HUES6 (cell line): Measurements from ENCODE around the gene GRID1.

Source experiments
- H3K27ac ChIP-seq: 2 replicates; pipeline ENCODE4 v1.7.0; 2013; ENCODE audit warnings: low read depth, mild to moderate bottlenecking, low read length, inconsistent platforms
- H3K27me3 ChIP-seq: 2 replicates; pipeline ENCODE4 v1.6.1; 2013; ENCODE audit warnings: low read length; ENCODE audit not compliant: control insufficient read depth, insufficient read depth
- H3K36me3 ChIP-seq: 2 replicates; pipeline ENCODE4 v1.6.1; 2013; ENCODE audit warnings: low read length; ENCODE audit not compliant: control insufficient read depth, insufficient read depth
- H3K4me1 ChIP-seq: 2 replicates; pipeline ENCODE4 v1.6.1; 2013; ENCODE audit warnings: low read length; ENCODE audit not compliant: control insufficient read depth, insufficient read depth
- H3K4me3 ChIP-seq: 2 replicates; pipeline ENCODE4 v1.5.1; 2013; ENCODE audit warnings: low read depth, low read length
- H3K9ac ChIP-seq: one replicate; pipeline ENCODE4 v1.6.1; 2013; ENCODE audit warnings: mild to moderate bottlenecking, low read length
- H3K9me3 ChIP-seq: 2 replicates; pipeline ENCODE4 v1.6.1; 2013; ENCODE audit warnings: low read depth, low read length; ENCODE audit not compliant: control insufficient read depth, insufficient read depth

Gene GRID1

DNA sequence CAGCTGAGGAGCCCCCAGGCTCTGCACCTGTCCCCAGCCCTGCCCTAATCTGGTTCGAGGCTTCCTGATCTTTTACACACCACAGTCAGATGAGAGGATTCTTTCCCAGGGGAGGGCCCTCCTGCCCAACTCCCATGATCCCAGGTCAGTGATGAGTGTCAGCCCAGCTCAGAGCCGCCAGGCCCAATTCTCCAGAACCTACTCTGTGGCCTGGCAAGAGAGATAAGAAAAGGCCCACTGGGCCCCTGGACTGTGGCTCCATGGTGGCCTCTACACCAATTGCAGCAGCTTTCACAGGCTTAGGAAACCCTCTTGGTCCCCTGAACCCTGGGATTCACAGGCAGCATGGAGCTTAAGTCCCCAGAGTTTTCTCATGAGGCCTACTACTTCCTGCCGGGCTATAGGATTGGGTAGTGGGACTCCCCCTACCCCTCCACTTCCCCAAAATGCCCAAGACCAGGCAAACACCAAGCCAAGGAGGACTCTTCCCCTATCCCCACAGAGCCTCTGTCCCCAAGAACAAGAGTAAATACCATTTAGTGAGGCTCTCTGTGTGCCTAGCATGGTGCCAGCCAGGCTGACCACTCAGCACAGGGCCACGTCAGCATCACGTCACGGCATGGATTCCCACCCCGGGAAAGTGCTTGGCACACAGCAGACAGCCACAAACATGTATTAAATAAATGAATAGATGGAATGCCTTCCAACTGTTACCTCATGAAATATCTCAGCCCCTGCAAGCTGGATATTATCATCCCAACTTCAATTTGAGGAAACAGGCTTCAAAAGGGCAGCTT is 100.0 kb downstream of the GRID1 start:
- H3K27ac ChIP-seq, result no peak overlapping the region
- H3K9ac ChIP-seq, result no peak overlapping the region
- H3K4me1 ChIP-seq, result peaks cover 11% of the 10 kb centered on the region
- H3K9me3 ChIP-seq, result peaks cover 7% of the 10 kb centered on the region; the same call in 1 of the 2 replicates
- no peaks in the 10 kb centered on the region for H3K36me3 ChIP-seq
- H3K27me3 ChIP-seq, result no peaks in the 10 kb centered on the region
- no peak overlapping the region for H3K4me3 ChIP-seq

DNA sequence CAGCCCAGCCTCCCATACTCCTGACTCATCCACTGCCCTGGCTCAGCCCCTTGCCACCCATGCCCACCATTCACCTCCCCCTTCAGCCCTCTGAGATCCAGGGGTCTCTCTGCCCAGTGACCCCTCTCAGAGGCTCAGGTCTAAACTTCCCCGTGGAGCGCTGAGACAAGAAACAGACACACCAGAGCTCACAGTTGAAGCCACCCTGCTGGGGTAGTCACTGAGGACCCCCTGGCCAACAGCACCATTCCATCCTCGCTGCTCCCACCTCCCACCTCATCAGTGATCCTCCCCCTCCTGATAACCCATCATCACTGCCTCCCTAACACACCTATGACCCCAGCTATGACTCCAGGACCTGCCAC is 100.7 kb downstream of the GRID1 start:
- Histone ChIP-seq H3K9me3 (no peaks in the 10 kb centered on the region), H3K4me1 (peaks cover 13% of the 10 kb centered on the region), H3K4me3 (no peak overlapping the region), H3K27me3 (no peaks in the 10 kb centered on the region), H3K36me3 (no peaks in the 10 kb centered on the region), H3K27ac (no peak overlapping the region), H3K9ac (no peak overlapping the region)

DNA sequence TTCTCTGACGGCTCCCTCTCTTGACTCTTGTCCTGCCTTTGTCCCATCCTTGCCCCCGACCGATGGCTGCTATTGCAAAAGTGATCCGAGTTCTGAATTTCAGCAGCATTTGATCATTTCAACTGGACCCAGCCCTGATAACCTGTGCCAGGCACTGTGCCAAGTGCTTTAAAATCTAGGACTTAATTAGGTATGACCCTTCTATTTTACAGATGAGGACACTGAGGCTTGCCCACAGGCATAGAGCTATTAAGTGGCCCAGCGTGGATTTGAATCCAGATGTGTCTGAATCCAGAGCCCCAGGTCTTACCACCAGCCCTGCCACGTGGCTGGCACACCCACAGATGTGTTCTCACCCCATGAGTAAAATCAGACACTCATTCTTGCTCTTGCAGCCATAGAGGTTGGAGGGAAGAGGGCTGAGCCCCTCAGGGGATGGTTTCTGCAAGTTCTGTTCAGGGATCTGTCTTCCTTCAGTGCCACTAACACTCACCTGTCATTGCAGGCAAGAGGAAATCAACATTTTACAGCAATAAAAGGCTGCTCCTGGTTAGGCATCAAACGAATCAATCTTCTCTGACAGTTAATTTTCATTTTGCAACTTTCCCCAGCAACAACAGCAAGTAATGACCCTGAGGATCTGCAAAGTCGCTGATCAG is 101.2 kb downstream of the GRID1 start:
- Histone ChIP-seq H3K9ac (no peak overlapping the region), H3K36me3 (no peaks in the 10 kb centered on the region), H3K27me3 (no peaks in the 10 kb centered on the region), H3K4me3 (no peak overlapping the region), H3K4me1 (peaks cover 18% of the 10 kb centered on the region), H3K9me3 (no peaks in the 10 kb centered on the region), H3K27ac (no peak overlapping the region)

DNA sequence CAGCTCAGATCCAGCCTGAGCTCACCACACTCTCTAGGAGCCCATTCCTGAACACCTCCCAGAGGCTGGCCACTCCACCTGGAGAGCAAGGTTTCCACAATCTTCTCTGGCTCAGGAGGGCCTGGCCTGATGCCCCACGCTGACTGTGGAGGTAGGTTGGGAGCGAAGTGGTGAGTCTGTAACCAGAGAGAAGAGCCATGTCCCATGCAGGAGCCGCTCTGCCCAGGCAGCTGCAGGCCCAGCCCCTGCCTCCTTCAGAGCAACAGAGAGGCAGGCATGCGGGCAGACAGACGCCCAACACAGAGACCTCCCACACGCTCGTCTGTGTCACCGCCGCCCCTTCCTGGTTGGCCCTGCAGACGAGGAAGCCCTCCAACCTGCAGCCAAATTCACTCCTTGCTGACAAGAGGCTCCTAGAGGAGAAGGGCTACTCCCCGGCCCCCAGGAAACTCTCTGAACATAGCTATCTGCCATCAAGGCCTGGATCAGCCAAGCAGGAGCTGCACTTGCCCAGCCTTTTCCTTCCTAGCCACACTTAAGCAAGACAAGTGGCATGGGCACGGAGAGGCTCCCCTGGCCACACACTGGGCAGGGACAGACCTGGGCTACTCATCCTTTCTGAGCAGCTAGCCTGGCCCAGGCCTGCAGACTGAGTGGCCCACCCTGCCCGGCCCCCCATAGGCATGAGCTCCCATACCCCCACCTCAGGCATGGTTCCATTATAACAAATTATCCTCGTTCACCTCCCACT is 101.9 kb downstream of the GRID1 start:
- Histone ChIP-seq H3K4me1 (peaks cover 18% of the 10 kb centered on the region), H3K9ac (no peak overlapping the region), H3K36me3 (no peaks in the 10 kb centered on the region), H3K27me3 (no peaks in the 10 kb centered on the region), H3K4me3 (no peak overlapping the region), H3K27ac (no peak overlapping the region), H3K9me3 (no peaks in the 10 kb centered on the region)

DNA sequence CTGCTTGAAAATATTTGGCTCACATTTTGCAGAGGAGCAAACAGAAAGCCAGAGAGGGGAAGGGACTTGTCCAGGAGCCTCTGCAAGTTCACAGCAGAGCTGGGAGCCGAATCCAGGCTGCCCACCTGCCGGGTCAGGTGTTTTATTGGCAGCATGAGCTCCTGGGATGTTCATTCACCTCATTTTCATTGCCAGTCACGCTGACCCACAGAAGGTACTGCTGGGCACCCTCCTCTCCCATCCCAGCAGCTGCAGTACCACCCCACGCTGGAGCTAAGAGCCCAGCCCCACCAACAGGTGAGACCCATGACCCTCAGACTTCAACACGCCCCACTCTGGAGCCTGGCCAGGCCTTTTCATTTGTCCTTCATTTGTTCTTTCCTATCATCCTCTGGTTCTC is 102.7 kb downstream of the GRID1 start:
- Histone ChIP-seq H3K4me1 (peaks cover 18% of the 10 kb centered on the region), H3K4me3 (no peak overlapping the region)

DNA sequence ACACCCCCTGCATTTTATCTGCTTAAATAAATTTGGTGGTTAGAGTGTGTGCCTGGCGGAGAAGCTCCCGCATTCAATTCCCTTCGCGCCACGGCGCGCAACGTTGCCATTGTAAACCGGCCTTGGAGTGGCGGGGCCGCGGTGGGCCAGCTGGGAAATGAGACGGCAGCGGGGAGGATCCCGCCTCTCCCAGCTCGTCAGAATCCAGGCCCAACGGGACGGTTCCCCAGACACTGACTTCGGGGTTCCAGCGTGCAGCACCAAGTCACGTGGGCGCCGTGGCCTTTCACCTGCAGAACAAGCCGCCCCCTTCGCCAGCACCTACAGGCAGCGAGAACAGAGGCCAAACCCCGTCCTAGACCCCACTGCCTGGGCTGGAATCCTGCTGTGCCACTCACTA is 103.4 kb downstream of the GRID1 start:
- Histone ChIP-seq H3K4me1 (peaks cover 18% of the 10 kb centered on the region), H3K36me3 (no peaks in the 10 kb centered on the region), H3K27ac (no peak overlapping the region)

More for the DNA sequence above, 102.7 kb downstream of the GRID1 start:
- no peaks in the 10 kb centered on the region for H3K27me3 ChIP-seq
- H3K9me3 ChIP-seq, result no peaks in the 10 kb centered on the region
- no peaks in the 10 kb centered on the region for H3K36me3 ChIP-seq
- H3K9ac ChIP-seq, result no peak overlapping the region
- no peak overlapping the region for H3K27ac ChIP-seq

DNA sequence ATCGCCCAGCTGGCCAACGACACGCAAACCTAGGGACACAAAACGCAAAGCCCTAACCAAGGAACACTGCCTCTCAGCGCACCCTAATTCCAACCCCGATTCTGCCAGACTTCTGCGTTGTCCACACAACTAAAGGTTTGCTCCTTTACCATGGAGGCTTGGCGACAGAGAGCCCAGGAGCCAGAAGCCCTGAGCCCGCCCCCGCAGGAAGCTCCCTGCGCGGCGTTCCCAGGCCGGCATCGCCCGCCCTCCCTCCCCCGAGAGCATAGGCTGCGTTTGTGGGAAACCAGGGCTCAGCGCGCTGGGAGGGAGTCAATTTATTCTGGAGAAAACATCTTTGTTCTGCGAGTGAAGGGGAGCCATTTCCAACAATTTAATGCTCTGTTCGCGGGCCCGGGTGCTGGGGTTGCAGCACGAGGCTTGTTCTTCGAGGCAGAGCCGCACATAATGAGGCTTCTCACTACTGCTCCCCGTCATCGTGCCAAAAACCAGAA is 103.9 kb downstream of the GRID1 start:
- H3K4me1 ChIP-seq, result peaks cover 18% of the 10 kb centered on the region
- no peak overlapping the region for H3K4me3 ChIP-seq
- H3K9ac ChIP-seq, result no peak overlapping the region

More for the DNA sequence above, 103.4 kb downstream of the GRID1 start:
- no peak overlapping the region for H3K9ac ChIP-seq
- no peaks in the 10 kb centered on the region for H3K9me3 ChIP-seq
- H3K4me3 ChIP-seq, result no peak overlapping the region
- H3K27me3 ChIP-seq, result no peaks in the 10 kb centered on the region

DNA sequence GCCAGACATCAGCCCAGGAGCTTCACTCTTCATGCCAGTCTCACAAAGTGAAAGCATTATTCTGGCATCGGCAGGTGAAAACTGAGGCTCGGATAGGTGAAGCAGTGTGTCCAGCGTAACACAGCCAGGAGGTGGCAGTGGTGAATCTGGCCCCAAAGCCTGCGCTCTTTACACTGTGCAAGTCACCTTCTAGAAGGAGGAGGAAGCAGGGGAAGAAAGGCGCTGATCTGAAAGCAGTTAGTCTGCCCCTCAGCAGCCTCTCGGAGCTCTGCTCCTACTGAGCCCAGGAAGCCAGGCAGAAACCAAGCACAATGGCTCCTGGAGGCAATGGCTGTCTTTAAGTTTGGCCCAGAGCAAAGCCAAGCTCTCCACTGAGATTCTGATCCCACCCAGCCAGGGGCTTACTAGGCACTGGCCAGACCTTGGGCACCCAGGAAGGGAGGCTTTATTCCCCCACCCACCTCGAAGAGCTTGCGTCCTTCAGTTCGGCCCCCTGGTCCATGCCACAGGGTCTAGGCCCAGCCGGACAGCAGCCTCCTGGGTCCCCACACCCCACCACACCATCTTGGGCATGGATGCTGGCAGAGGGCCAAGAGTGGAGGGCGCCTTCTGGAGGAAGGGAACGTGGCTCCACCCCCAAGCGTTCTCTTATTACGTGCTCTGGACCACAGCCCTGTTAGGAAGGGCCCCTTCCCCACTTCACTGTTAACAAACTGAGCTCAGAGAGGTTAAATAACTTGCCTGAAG is 104.5 kb downstream of the GRID1 start:
- H3K4me1 ChIP-seq, result peaks cover 18% of the 10 kb centered on the region
- no peaks in the 10 kb centered on the region for H3K36me3 ChIP-seq
- H3K9ac ChIP-seq, result no peak overlapping the region
- no peak overlapping the region for H3K27ac ChIP-seq
- H3K9me3 ChIP-seq, result no peaks in the 10 kb centered on the region
- no peak overlapping the region for H3K4me3 ChIP-seq
- no peaks in the 10 kb centered on the region for H3K27me3 ChIP-seq

More for the DNA sequence above, 103.9 kb downstream of the GRID1 start:
- Histone ChIP-seq H3K36me3 (no peaks in the 10 kb centered on the region), H3K27me3 (no peaks in the 10 kb centered on the region), H3K27ac (no peak overlapping the region), H3K9me3 (no peaks in the 10 kb centered on the region)

DNA sequence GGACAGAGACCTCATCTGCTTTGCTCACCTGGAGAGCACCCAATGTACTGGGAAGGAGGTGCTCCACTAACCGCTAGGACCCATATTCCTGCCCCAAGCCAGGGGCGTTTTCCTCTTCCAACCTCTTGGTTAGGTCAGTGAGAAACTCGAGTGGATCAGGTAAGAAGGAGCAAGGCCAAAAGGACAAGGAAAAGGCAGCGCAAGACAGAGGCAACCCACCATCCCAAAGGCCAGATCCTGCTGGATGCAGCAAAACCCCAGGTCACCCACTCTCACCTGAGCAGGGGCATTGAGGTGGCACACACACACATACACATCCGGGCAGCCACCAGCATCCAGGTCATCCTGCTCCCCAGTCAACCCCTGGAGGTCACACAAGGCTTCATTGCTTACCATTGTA is 105.1 kb downstream of the GRID1 start:
- H3K4me1 ChIP-seq, result peaks cover 18% of the 10 kb centered on the region
- no peak overlapping the region for H3K9ac ChIP-seq
- H3K4me3 ChIP-seq, result no peak overlapping the region
- no peaks in the 10 kb centered on the region for H3K36me3 ChIP-seq
- H3K9me3 ChIP-seq, result no peaks in the 10 kb centered on the region
- H3K27me3 ChIP-seq, result no peaks in the 10 kb centered on the region
- no peak overlapping the region for H3K27ac ChIP-seq

DNA sequence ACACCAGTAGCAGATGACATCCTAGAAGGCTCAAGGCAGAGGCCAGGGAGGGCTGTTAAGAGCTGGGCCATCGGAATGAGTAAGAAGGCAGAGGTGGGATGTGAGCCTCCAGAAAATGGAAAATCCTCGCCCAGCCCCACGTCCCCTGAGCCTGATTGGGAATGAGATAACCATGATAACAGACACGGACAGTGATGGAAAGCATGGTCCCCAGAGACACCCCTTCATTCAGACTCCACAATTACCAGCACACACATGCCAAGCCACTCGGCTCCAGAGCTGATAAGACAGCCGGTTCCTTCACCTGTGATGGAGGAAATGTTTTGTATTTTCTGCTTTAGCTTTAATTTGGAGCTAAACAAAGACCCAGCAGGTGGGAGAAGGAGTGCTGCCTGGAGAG is 106.0 kb downstream of the GRID1 start:
- Histone ChIP-seq H3K4me3 (no peak overlapping the region), H3K9ac (no peak overlapping the region), H3K27ac (no peak overlapping the region), H3K27me3 (no peaks in the 10 kb centered on the region), H3K9me3 (no peaks in the 10 kb centered on the region), H3K36me3 (no peaks in the 10 kb centered on the region), H3K4me1 (peaks cover 18% of the 10 kb centered on the region)
